ENCODE results near the gene PGLYRP3. TPM values are rescaled to one million over a fixed set of nuclear protein-coding genes. Genes with fewer than 3 reads are reported as not detected.
"Not testable (repeated sequence)": the region's sequence is repeated elsewhere in the genome, so short reads cannot be mapped to it uniquely, and the experiment has no call there.

PGLYRP3 gene
- total and polyA plus RNA-seq, 2 of the 8 experiments (the other 6 are each of a cell fraction or from before 2014, with no cell fraction given) = not detected

GRCh38 chr1:153314388-153314787 lies 1.6 kb upstream of the PGLYRP3 start:
- H4K8ac ChIP-seq (ENCODE audit: extremely low read depth, insufficient read depth, low read length); H3K18ac ChIP-seq (ENCODE audit: extremely low read depth, low read length); H2BK15ac ChIP-seq (ENCODE audit: low read length); H2BK120ac ChIP-seq (replicated peaks; ENCODE audit: low read depth, low read length); H3K4me3 ChIP-seq (ENCODE audit: extremely low read depth in 1 of 4, insufficient read depth in 2 of 4, low read depth in 3 of 4, low read length in 4 of 4); H3K4me1 ChIP-seq (replicated peaks in 1 of 4; ENCODE audit: control insufficient read depth in 3 of 4, insufficient read depth in 4 of 4, low read length in 3 of 4); H3K27me3 ChIP-seq (replicated peaks in 1 of 4; ENCODE audit: control insufficient read depth in 3 of 4, extremely low read depth in 1 of 4, insufficient read depth in 3 of 4, low read length in 3 of 4); H3K23ac ChIP-seq (ENCODE audit: insufficient read length); H4K91ac ChIP-seq (replicated peaks; ENCODE audit: insufficient read length, low read length); H3K27ac ChIP-seq (ENCODE audit: low read depth, low read length); H3K9ac ChIP-seq (replicated peaks in 1 of 4; ENCODE audit: extremely low read depth in 1 of 4, low read depth in 3 of 4, low read length in 3 of 4); POLR2A ChIA-PET (ENCODE audit: partially characterized antibody); H3K79me1 ChIP-seq (ENCODE audit: low read depth, low read length); H2BK12ac ChIP-seq (ENCODE audit: low read depth, low read length); H2AK5ac ChIP-seq (ENCODE audit: low read depth, low read length); H2AFZ ChIP-seq (ENCODE audit: low read length); H2BK5ac ChIP-seq (ENCODE audit: low read depth, low read length); H3K79me2 ChIP-seq (ENCODE audit: control insufficient read depth in 1 of 2, insufficient read depth in 2 of 2, low read length in 2 of 2); H3K4me2 ChIP-seq (ENCODE audit: insufficient read depth in 1 of 2, low read depth in 2 of 2, low read length in 2 of 2); DNase-seq (ENCODE audit: low read depth in 1 of 2, low spot score in 2 of 2); H3K56ac ChIP-seq (replicated peaks; ENCODE audit: insufficient read length, low read depth, low read length); H3K9me3 ChIP-seq (ENCODE audit: insufficient read depth in 2 of 2, low read depth in 1 of 2, low read length in 1 of 2); H3K14ac ChIP-seq (ENCODE audit: insufficient read length); H3K36me3 ChIP-seq (ENCODE audit: control insufficient read depth in 2 of 4, insufficient read depth in 4 of 4, low read length in 3 of 4); H2BK20ac ChIP-seq (ENCODE audit: low read length); H4K5ac ChIP-seq (ENCODE audit: insufficient read length, low read depth, low read length); H3K4ac ChIP-seq (replicated peaks; ENCODE audit: insufficient read length, low read depth, low read length); CTCF ChIA-PET (ENCODE audit: partially characterized antibody); H3K23me2 ChIP-seq (ENCODE audit: low read depth, low read length); FAIRE-seq; H4K20me1 ChIP-seq (replicated peaks in 1 of 2; ENCODE audit: control insufficient read depth in 1 of 2, insufficient read depth in 2 of 2, low read length in 2 of 2): not testable (repeated sequence)

Data from H1 (cell line).